Ovary (tissue), 9 donors: ENCODE results near the gene HK3. TPM values are rescaled to one million over a fixed set of nuclear protein-coding genes. Genes with fewer than 3 reads are reported as not detected.

Experiments
- DNase-seq, 5 donors: peaks; one replicate each; pipeline ENCODE4 v3.0.0-alpha.2; 2019 to 2020
- H3K27ac ChIP-seq, 2 donors: fragments of 200-600 bp; one replicate each; pipeline versions ENCODE4 v1.5.1 to v1.8.0; 2019 to 2022
- H3K27me3 ChIP-seq: fragments of 200-600 bp; one replicate; pipeline ENCODE4 v1.8.0; 2022
- H3K36me3 ChIP-seq: fragments of 200-600 bp; sonication (generic); one replicate; pipeline ENCODE4 v1.5.1; 2019
- H3K4me1 ChIP-seq: one replicate; pipeline ENCODE4 v1.8.1; 2013; ENCODE audit warnings: mild to moderate bottlenecking, moderate library complexity; ENCODE audit not compliant: insufficient read depth
- H3K4me3 ChIP-seq: fragments of 200-600 bp; sonication (generic); one replicate; pipeline ENCODE4 v1.5.1; 2017
- H3K9me3 ChIP-seq, 2 donors: fragments of 200-600 bp in 1 of 2; sonication (generic) in 1 of 2; one replicate each; pipeline versions ENCODE4 v1.5.1 to v1.8.1; 2013 to 2019; ENCODE audit warnings: mild to moderate bottlenecking in 1 of 2, moderate library complexity in 1 of 2
- CTCF ChIP-seq, 3 donors: fragments of 450-650 bp in 2 of 3; fragments of 200-600 bp in 1 of 3; IDR thresholded peaks; one replicate each; pipeline versions ENCODE4 v1.5.1 to v1.8.0; 2016 to 2022; ENCODE audit warnings: antibody characterized with exemption in 3 of 3, mild to moderate bottlenecking in 1 of 3
- EP300 ChIP-seq: sonication (generic); formaldehyde crosslinking; IDR thresholded peaks from one replicate; pipeline ENCODE4 v1.6.1; 2017; ENCODE audit warnings: antibody characterized with exemption
- POLR2A ChIP-seq: fragments of 450-650 bp; IDR thresholded peaks from one replicate; pipeline ENCODE4 v1.6.1; 2017; ENCODE audit warnings: antibody characterized with exemption, mild to moderate bottlenecking, moderate library complexity
- WGBS, 3 donors: extraction: QIAGEN DNeasy Blood & Tissue Kit in 1 of 3; methylation state at CpG; one replicate each; pipeline versions ENCODE4 v1.1.5 to v1.1.7; 2013 to 2017; 5-methylcytosine and 5-hydroxymethylcytosine counted together
- intact Hi-C, 4 donors: fragments of 100-400 bp; cut with DNase I; formaldehyde crosslinking; loops; one replicate each; pipeline versions ENCODE4 v1.11.0 to v1.15.1; 2022 to 2023
- polyA plus RNA-seq, 2 donors: library from polyadenylated mRNA; stranded (reverse); fragments of 200-250 nt in 1 of 2; fragments of 350-450 nt in 1 of 2; fragmentation: Illumina TruSeq in 1 of 2; extraction: RNeasy Lipid Tissue Mini Kit (QIAGEN cat#74804) in 1 of 2; gene quantifications; one replicate each; pipeline ENCODE4 v1.2.3, GENCODE V29; 2013 to 2014
- total RNA-seq, 7 donors: library from RNA; depleted of rRNA in 2 of 7; stranded (reverse); fragments of >200 nt in 2 of 7; fragmentation: NEBNext Ultra II Directional in 3 of 7; extraction: Animal tissue kit (Norgen Biotek cat#: 25700) in 3 of 7; gene quantifications; one replicate each; pipeline versions ENCODE4 v1.1.0 to v1.2.4, GENCODE V29; 2016 to 2023
- donor health status: DM: no; HTN: no; CAD: no; lungs with moderate emphysema.
- donor health status: DM: no; HTN: no; CAD: no.
- donor health status: Bipolar disorder and iron deficiency.
- donor health status: DM: yes; HTN: yes; CAD: no.
- donor health status: DM: no; HTN: no; CAD: no.
- donor health status: DM: yes; HTN: yes; CAD: no.

Gene HK3
- total and polyA plus RNA-seq, 9 donors, result 0.61 to 9.9 (median 2.3) TPM

DNA sequence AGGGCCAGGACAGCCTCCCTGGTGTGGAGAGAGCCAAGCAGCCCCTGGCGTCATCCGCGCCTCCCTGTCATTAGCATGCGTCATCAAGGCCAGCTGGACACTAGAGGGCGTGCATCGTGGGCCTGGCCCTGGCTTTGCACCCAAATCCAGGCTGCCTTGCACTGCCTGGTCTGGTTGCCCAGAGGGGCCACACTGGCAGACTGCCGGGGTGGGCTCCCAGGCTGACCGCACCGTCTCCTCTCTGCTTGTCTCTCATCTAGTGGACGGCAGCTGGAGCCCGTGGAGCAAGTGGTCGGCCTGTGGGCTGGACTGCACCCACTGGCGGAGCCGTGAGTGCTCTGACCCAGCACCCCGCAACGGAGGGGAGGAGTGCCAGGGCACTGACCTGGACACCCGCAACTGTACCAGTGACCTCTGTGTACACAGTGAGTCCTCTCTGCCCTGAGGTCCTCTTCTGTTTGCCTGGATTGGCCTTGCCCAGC lies 29.0 kb downstream of the HK3 start:
- no peaks in the 10 kb centered on the region for H3K27me3 ChIP-seq
- DNase-seq, result no peak
- intact Hi-C loops, result no loop called here
- no peak overlapping the region for H3K4me3 ChIP-seq
- no peak for TF ChIP-seq EP300
- no peak for TF ChIP-seq CTCF (IDR thresholded peaks at IDR 0.05)
- no peak for TF ChIP-seq POLR2A
- no peak overlapping the region for H3K27ac ChIP-seq
- no peaks in the 10 kb centered on the region for H3K9me3 ChIP-seq
- WGBS, 3 donors, result 58 to 59% (median 58%) methylated on average over 15 to 17 of the region's 17 CpGs
- H3K4me1 ChIP-seq, result no peaks in the 10 kb centered on the region
- no peaks in the 10 kb centered on the region for H3K36me3 ChIP-seq

GRCh38 chr5:176869501-176870109 lies 29.5 kb downstream of the HK3 start:
- intact Hi-C loops, result no loop called here
- 75 to 83% (median 78%) methylated on average over 38 of the region's 38 CpGs for WGBS, 3 donors
- no peak overlapping the region for H3K27ac ChIP-seq
- no peak for DNase-seq
- no peaks in the 10 kb centered on the region for H3K9me3 ChIP-seq
- H3K27me3 ChIP-seq, result no peaks in the 10 kb centered on the region
- H3K36me3 ChIP-seq, result no peaks in the 10 kb centered on the region
- no peak for TF ChIP-seq EP300
- no peak for TF ChIP-seq POLR2A
- TF ChIP-seq CTCF (IDR thresholded peaks at IDR 0.05), result no peak
- H3K4me1 ChIP-seq, result no peaks in the 10 kb centered on the region
- H3K4me3 ChIP-seq, result no peak overlapping the region

DNA sequence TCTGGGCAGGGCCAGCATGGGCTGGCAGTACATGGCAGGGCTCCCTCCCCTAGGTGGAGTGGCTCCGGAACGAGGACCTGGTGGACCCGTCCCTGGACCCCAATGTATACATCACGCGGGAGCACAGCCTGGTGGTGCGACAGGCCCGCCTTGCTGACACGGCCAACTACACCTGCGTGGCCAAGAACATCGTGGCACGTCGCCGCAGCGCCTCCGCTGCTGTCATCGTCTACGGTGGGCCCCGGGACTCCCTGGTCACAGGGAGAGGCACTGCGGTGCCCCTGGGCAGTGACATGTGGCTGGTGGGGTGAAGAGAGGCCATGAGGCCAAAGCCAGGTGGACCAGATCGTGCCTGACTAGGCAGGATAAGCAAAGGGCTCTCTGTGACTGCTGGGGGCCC lies 30.4 kb downstream of the HK3 start:
- Histone ChIP-seq H3K4me3 (no peak overlapping the region), H3K27me3 (no peaks in the 10 kb centered on the region), H3K36me3 (no peaks in the 10 kb centered on the region), H3K27ac (no peak overlapping the region), H3K4me1 (no peaks in the 10 kb centered on the region), H3K9me3 (no peaks in the 10 kb centered on the region)
- no peak for DNase-seq
- intact Hi-C loops, result no loop called here
- TF ChIP-seq POLR2A (no peak), CTCF (IDR thresholded peaks at IDR 0.05) (no peak), EP300 (no peak)
- 90 to 92% (median 90%) methylated on average over 20 of the region's 20 CpGs for WGBS, 3 donors

DNA sequence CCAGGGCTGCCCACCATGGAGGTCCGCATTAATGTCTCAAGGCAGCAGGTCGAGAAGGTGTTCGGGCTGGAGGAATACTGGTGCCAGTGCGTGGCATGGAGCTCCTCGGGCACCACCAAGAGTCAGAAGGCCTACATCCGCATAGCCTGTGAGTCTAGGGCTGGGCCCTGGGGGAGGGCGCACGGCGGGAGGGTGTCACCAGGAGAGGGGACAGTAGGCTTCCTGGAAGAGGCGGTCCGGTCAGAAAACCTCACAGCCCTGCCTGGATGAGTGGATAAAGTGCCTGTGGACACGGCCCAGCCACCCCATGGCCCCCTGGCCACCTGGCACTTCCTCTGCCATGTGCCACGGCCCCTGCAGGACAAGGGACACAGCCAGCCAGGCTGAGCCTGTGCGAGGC lies 31.0 kb downstream of the HK3 start:
- Histone ChIP-seq H3K4me1 (no peaks in the 10 kb centered on the region), H3K36me3 (no peaks in the 10 kb centered on the region), H3K4me3 (no peak overlapping the region), H3K27me3 (no peaks in the 10 kb centered on the region), H3K27ac (no peak overlapping the region), H3K9me3 (no peaks in the 10 kb centered on the region)
- intact Hi-C loops, result no loop called here
- DNase-seq, result no peak
- TF ChIP-seq CTCF (IDR thresholded peaks at IDR 0.05) (no peak), POLR2A (no peak), EP300 (no peak)
- WGBS, 3 donors, result 88 to 93% (median 89%) methylated on average over 14 of the region's 14 CpGs
